H9 (cell line): ENCODE data around the gene PDLIM3. TPM values are rescaled to one million over a fixed set of nuclear protein-coding genes. Genes with fewer than 3 reads are reported as not detected.

Experiments
- DNase-seq: peaks from one replicate; pipeline ENCODE4 v3.0.0-alpha.2; 2017
- H2AFZ ChIP-seq: one replicate; pipeline ENCODE4 v1.6.1; 2013; ENCODE audit warnings: mild to moderate bottlenecking, low read length, control low read depth, moderate library complexity
- H2AK5ac ChIP-seq: 2 replicates; pipeline ENCODE4 v1.6.1; 2013; ENCODE audit warnings: low read length, control low read depth, mixed read lengths; ENCODE audit not compliant: insufficient read length
- H2BK120ac ChIP-seq: one replicate; pipeline ENCODE4 v1.6.1; 2013; ENCODE audit warnings: low read depth, mild to moderate bottlenecking, low read length, control low read depth, inconsistent platforms; ENCODE audit not compliant: poor library complexity, severe bottlenecking
- H2BK12ac ChIP-seq: 2 replicates; pipeline ENCODE4 v1.6.1; 2013; ENCODE audit warnings: low read length, control low read depth, mixed read lengths, low read depth; ENCODE audit not compliant: insufficient read length
- H2BK15ac ChIP-seq: 2 replicates; pipeline ENCODE4 v1.6.1; 2013; ENCODE audit warnings: low read depth, low read length, control low read depth
- H2BK20ac ChIP-seq: one replicate; pipeline ENCODE4 v1.6.1; 2013; ENCODE audit warnings: low read depth, mild to moderate bottlenecking, low read length, control low read depth, inconsistent platforms; ENCODE audit not compliant: poor library complexity, severe bottlenecking
- H2BK5ac ChIP-seq: 2 replicates; pipeline ENCODE4 v1.6.1; 2013; ENCODE audit warnings: low read length, control low read depth, mixed read lengths; ENCODE audit not compliant: insufficient read length
- H3K14ac ChIP-seq: 2 replicates; pipeline ENCODE4 v1.6.1; 2013; ENCODE audit warnings: low read length, control low read depth; ENCODE audit not compliant: insufficient read depth
- H3K18ac ChIP-seq: 2 replicates; pipeline ENCODE4 v1.6.1; 2013; ENCODE audit warnings: low read depth, mild to moderate bottlenecking, mixed read lengths, low read length, control low read depth; ENCODE audit not compliant: insufficient read length
- H3K23ac ChIP-seq: 2 replicates; pipeline ENCODE4 v1.6.1; 2013; ENCODE audit warnings: low read length, control low read depth, mixed read lengths, low read depth; ENCODE audit not compliant: insufficient read length
- H3K23me2 ChIP-seq: 2 replicates; pipeline ENCODE4 v1.6.1; 2013; ENCODE audit warnings: low read depth, mild to moderate bottlenecking, mixed read lengths, low read length, control low read depth; ENCODE audit not compliant: insufficient read length, poor library complexity, severe bottlenecking
- H3K27ac ChIP-seq: 2 replicates; pipeline ENCODE4 v1.5.1; 2013; ENCODE audit warnings: low read length, control low read depth, mixed read lengths, low read depth; ENCODE audit not compliant: insufficient read length
- H3K27me3 ChIP-seq: 2 replicates; pipeline ENCODE4 v1.6.1; 2013; ENCODE audit warnings: low read length, control low read depth, inconsistent platforms; ENCODE audit not compliant: insufficient read depth
- H3K4ac ChIP-seq: 2 replicates; pipeline ENCODE4 v1.6.1; 2013; ENCODE audit warnings: low read depth, mild to moderate bottlenecking, control low read depth, inconsistent platforms, low read length, moderate library complexity
- H3K4me1 ChIP-seq: 2 replicates; pipeline ENCODE4 v1.6.1; 2013; ENCODE audit warnings: low read length, control low read depth, inconsistent platforms; ENCODE audit not compliant: insufficient read depth
- H3K4me2 ChIP-seq: 2 replicates; pipeline ENCODE4 v1.6.1; 2013; ENCODE audit warnings: low read length, control low read depth, mixed read lengths; ENCODE audit not compliant: insufficient read length, insufficient read depth
- H3K56ac ChIP-seq: 2 replicates; pipeline ENCODE4 v1.6.1; 2013; ENCODE audit warnings: low read depth, mild to moderate bottlenecking, mixed read lengths, low read length, control low read depth; ENCODE audit not compliant: insufficient read length
- H3K79me1 ChIP-seq: 2 replicates; pipeline ENCODE4 v1.6.1; 2013; ENCODE audit warnings: low read depth, mild to moderate bottlenecking, moderate library complexity, low read length, control low read depth, inconsistent platforms; ENCODE audit not compliant: insufficient read depth, poor library complexity, severe bottlenecking
- H3K79me2 ChIP-seq: 2 replicates; pipeline ENCODE4 v1.6.1; 2013; ENCODE audit warnings: low read length, control low read depth, inconsistent platforms; ENCODE audit not compliant: insufficient read depth
- H3K9ac ChIP-seq: 2 replicates; pipeline ENCODE4 v1.6.1; 2013; ENCODE audit warnings: low read length, control low read depth, mixed read lengths; ENCODE audit not compliant: insufficient read length; ENCODE audit errors: extremely low read depth
- H3K9me3 ChIP-seq: one replicate; pipeline ENCODE4 v1.6.1; 2013; ENCODE audit warnings: low read depth, low read length, inconsistent platforms; ENCODE audit not compliant: control insufficient read depth
- H3T11ph ChIP-seq: one replicate; pipeline ENCODE4 v1.6.1; 2013; ENCODE audit warnings: mild to moderate bottlenecking, low read length, control low read depth, inconsistent platforms
- H4K20me1 ChIP-seq: one replicate; pipeline ENCODE4 v1.6.1; 2013; ENCODE audit not compliant: control insufficient read depth, insufficient read length, insufficient read depth
- H4K5ac ChIP-seq: 2 replicates; pipeline ENCODE4 v1.6.1; 2013; ENCODE audit warnings: low read depth, mild to moderate bottlenecking, mixed read lengths, low read length, control low read depth; ENCODE audit not compliant: insufficient read length
- H4K8ac ChIP-seq: replicated peaks from 2 replicates; pipeline ENCODE4 v1.6.1; 2013; ENCODE audit warnings: low read length, control low read depth, mixed read lengths, low read depth; ENCODE audit not compliant: insufficient read length
- H4K91ac ChIP-seq: 2 replicates; pipeline ENCODE4 v1.6.1; 2013; ENCODE audit warnings: low read depth, mild to moderate bottlenecking, moderate library complexity, mixed read lengths, low read length, control low read depth; ENCODE audit not compliant: insufficient read length
- H3K27ac Mint-ChIP-seq, 3 experiments: 2 replicates in 2 of 3; 3 replicates in 1 of 3; pipeline ENCODE4 v1.8.0; 2020 to 2021; ENCODE audit warnings: mixed read lengths in 3 of 3, mild to moderate bottlenecking in 1 of 3, moderate library complexity in 1 of 3
- H3K27me3 Mint-ChIP-seq: 2 replicates; pipeline ENCODE4 v1.8.0; 2021; ENCODE audit warnings: low read depth, mild to moderate bottlenecking, moderate library complexity, mixed read lengths
- H3K36me3 Mint-ChIP-seq, 3 experiments: 2 replicates in 2 of 3; 3 replicates in 1 of 3; pipeline ENCODE4 v1.8.0; 2020 to 2021; ENCODE audit warnings: low read depth in 3 of 3, mixed read lengths in 3 of 3; ENCODE audit not compliant: insufficient read depth in 1 of 3
- H3K4me1 Mint-ChIP-seq, 2 experiments: 2 replicates each; pipeline ENCODE4 v1.8.0; 2020; ENCODE audit warnings: mixed read lengths in 2 of 2
- H3K4me3 Mint-ChIP-seq, 2 experiments: 2 replicates in 1 of 2; 3 replicates in 1 of 2; pipeline ENCODE4 v1.8.0; 2020 to 2021; ENCODE audit warnings: mild to moderate bottlenecking in 2 of 2, mixed read lengths in 2 of 2, moderate library complexity in 1 of 2
- H3K9me3 Mint-ChIP-seq, 2 experiments: 2 replicates in 1 of 2; 3 replicates in 1 of 2; pipeline ENCODE4 v1.8.0; 2020; ENCODE audit warnings: mild to moderate bottlenecking in 2 of 2, mixed read lengths in 2 of 2, moderate library complexity in 1 of 2
- whole genome bisulfite sequencing: extraction: QIAGEN DNeasy Blood & Tissue Kit; methylation state at CpG from one replicate; pipeline ENCODE4 v1.1.7; 2013; ENCODE audit warnings: missing lambda C conversion rate, low lambda C conversion rate, mixed read lengths; ENCODE audit not compliant: insufficient read length; ENCODE audit errors: extremely low coverage; 5-methylcytosine and 5-hydroxymethylcytosine counted together
- total RNA-seq: library from RNA; stranded (reverse); gene quantifications from 2 replicates; pipeline ENCODE4 v1.2.1, GENCODE V29; 2021
- TF ChIP-seq, protein P1 (sequence below): fragments of 200-600 bp; sonication (generic); conservative IDR thresholded peaks from 3 replicates; pipeline ENCODE4 v1.8.0; 2021; ENCODE audit warnings: antibody characterized with exemption, mild to moderate bottlenecking

The PDLIM3 gene
- total RNA-seq, 1 experiment from 2014 or later, result 12.0 TPM

DNA sequence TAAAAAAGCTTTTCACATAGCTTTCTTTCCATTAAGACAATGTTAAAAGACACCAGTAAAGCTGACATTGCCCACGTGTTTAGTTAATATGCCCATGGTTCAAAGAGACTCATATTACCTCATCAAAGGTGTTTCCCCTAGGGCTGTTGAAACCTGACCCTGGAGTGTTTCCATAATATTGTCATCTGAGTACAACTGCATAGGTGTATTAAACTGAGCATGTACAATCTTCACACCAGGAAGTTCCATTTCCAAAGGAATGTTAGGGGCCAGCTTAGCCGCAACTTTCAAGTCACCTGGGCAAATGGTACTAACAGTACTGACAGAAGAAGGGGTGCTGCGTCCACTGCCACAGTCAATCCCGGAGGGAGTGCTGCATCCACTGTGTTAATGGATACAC is 27.1 kb downstream of the PDLIM3 start:
- DNase-seq, result no peak
- Histone ChIP-seq H4K91ac (no peak overlapping the region), H3K4me1 (no peaks in the 10 kb centered on the region), H3K79me2 (no peaks in the 10 kb centered on the region), H4K8ac (no peak overlapping the region), H3K9me3 (no peaks in the 10 kb centered on the region), H2BK12ac (no peak overlapping the region), H3K23me2 (no peaks in the 10 kb centered on the region), H2BK120ac (no peak overlapping the region), H4K5ac (no peak overlapping the region), H3K23ac (no peak overlapping the region), H3K14ac (no peak overlapping the region), H3K9ac (no peak overlapping the region), H3K4ac (no peak overlapping the region), H3K27ac (no peak overlapping the region), H2BK20ac (no peak overlapping the region), H2AFZ (no peak overlapping the region), H2BK15ac (no peak overlapping the region; the same call in 1 of the 2 replicates), H3K79me1 (no peaks in the 10 kb centered on the region), H3K4me2 (no peak overlapping the region), H3K56ac (no peak overlapping the region), H3T11ph (no peak overlapping the region), H2BK5ac (no peak overlapping the region), H3K18ac (no peak overlapping the region), H2AK5ac (no peak overlapping the region), H4K20me1 (no peaks in the 10 kb centered on the region), H3K27me3 (no peaks in the 10 kb centered on the region)
- H3K27ac Mint-ChIP-seq, result no peak overlapping the region
- TF ChIP-seq, protein P1, sequence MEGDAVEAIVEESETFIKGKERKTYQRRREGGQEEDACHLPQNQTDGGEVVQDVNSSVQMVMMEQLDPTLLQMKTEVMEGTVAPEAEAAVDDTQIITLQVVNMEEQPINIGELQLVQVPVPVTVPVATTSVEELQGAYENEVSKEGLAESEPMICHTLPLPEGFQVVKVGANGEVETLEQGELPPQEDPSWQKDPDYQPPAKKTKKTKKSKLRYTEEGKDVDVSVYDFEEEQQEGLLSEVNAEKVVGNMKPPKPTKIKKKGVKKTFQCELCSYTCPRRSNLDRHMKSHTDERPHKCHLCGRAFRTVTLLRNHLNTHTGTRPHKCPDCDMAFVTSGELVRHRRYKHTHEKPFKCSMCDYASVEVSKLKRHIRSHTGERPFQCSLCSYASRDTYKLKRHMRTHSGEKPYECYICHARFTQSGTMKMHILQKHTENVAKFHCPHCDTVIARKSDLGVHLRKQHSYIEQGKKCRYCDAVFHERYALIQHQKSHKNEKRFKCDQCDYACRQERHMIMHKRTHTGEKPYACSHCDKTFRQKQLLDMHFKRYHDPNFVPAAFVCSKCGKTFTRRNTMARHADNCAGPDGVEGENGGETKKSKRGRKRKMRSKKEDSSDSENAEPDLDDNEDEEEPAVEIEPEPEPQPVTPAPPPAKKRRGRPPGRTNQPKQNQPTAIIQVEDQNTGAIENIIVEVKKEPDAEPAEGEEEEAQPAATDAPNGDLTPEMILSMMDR, result no peak
- H3K36me3 Mint-ChIP-seq, result peaks cover 0 to 7% (median 2%) of the 10 kb centered on the region in 3 experiments; a peak in 4 of 7 replicates
- H3K4me3 Mint-ChIP-seq, result no peak overlapping the region
- no peaks in the 10 kb centered on the region; a peak in 1 of 5 replicates for H3K9me3 Mint-ChIP-seq
- no peaks in the 10 kb centered on the region for H3K27me3 Mint-ChIP-seq
- peaks cover 3 to 4% of the 10 kb centered on the region in 2 experiments; a peak in 2 of 4 replicates for H3K4me1 Mint-ChIP-seq
- WGBS, result no CpG with 5 or more reads among the region's 4 CpGs
